Measurements from ENCODE around the gene NT5C. TPM values are rescaled to one million over a fixed set of nuclear protein-coding genes. Genes with fewer than 3 reads are reported as not detected.
"Not testable (repeated sequence)": the region's sequence is repeated elsewhere in the genome, so short reads cannot be mapped to it uniquely, and the experiment has no call there.

NT5C gene
- total RNA-seq, 1 experiment from 2014 or later, result 115 TPM

DNA sequence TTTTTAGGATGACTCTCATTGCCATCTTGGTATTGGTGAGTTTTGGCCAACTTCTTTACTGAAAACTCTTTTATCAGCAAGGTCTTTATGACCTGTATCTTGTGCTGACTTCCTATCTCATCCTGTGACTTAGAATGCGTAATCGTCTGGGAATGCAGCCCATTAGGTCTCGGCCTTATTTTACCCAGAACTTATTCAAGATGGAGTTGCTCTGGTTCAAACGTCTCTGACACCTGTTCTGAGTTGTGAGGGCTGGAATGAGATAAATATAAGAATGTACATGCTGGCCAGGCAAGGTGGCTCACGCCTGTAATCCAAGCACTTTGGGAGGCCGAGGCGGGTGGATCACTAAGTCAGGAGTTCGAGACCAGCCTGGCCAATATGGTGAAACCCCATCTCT lies 26.9 kb upstream of the NT5C start:
- BruUV-seq (replicated peaks); H4K20me1 ChIP-seq (ENCODE audit: insufficient read depth); H3K27me3 ChIP-seq (ENCODE audit: insufficient read depth, low read length); ATAC-seq; RAD21 ChIA-PET (ENCODE audit: low non-redundant PET in 1 of 2, low total read pairs in 2 of 2, uncharacterized antibody in 2 of 2, unreplicated experiment in 2 of 2); DNase-seq (ENCODE audit: low read depth, low spot score); H3K9me3 ChIP-seq (ENCODE audit: control insufficient read depth in 1 of 2, insufficient read depth in 1 of 2, low read depth in 1 of 2, low read length in 2 of 2); H3K27ac ChIP-seq (ENCODE audit: low read depth, low read length); H3K9me2 ChIP-seq (ENCODE audit: insufficient read depth); H2AFZ ChIP-seq (ENCODE audit: low read depth, low read length, poor library complexity, severe bottlenecking); intact Hi-C loops (cut with micrococcal nuclease); H3K36me3 ChIP-seq (ENCODE audit: control insufficient read depth in 1 of 2, insufficient read depth in 2 of 2, low read length in 2 of 2); H3K79me2 ChIP-seq (ENCODE audit: insufficient read depth, low read length); H3K4me3 ChIP-seq (replicated peaks in 1 of 2; ENCODE audit: low read depth in 1 of 2, low read length in 2 of 2): not testable (repeated sequence)
- 0 out of 2 replicates have a peak, but pooled peaks have one; percentile 10 for TF ChIP-seq FOSL1 (IDR thresholded peaks at IDR 0.05; ENCODE audit: low read depth)
- ChIA-PET POLR2A (interaction anchor here (1.3 to 1.6 kb wide), 2 partner anchors 13 to 34 kb away, joined by 3 to 6 read pairs; no protein-coding TSS in a partner anchor), CTCF (interaction anchor here (1.0 to 2.0 kb wide), 3 partner anchors 14 to 45 kb away, joined by 3 to 17 read pairs (median 5); no protein-coding TSS in a partner anchor)
- H3K4me1 ChIP-seq (ENCODE audit: control insufficient read depth in 1 of 2, insufficient read depth in 2 of 2, low read length in 2 of 2), result peaks cover 46 to 57% of the 10 kb centered on the region in 2 experiments
- H3K9ac ChIP-seq (ENCODE audit: low read length), result peak overlapping the region; percentile 39
- H3K4me2 ChIP-seq (ENCODE audit: low read length), result peak overlapping the region; percentile 60

DNA sequence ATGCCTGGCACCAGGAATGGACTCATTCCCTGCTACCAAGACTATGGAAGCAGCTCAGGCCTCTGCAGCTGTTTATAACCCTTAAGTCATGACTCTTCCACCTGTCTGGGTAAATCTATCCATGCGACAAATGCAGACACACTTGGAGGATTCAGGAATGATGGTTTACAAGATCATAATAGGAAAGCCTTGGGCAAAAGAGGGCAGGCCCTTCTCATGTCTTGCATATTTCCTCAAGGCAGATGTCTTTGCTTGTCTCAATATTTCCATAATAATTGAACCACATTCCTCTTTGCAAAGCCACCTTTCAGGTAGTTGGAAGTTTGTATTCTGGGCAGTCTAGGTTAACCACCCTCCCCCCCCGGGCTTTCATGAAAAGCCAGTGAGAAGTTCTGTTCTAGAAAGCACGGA lies 23.7 kb upstream of the NT5C start:
- DNase-seq (ENCODE audit: low read depth, low spot score), result no peak
- Histone ChIP-seq H3K4me2 (ENCODE audit: low read length) (peak overlapping the region; percentile 90), H4K20me1 (ENCODE audit: insufficient read depth) (peaks cover 14% of the 10 kb centered on the region; the same call in 1 of the 2 replicates), H3K4me3 (replicated peaks in 1 of 2; ENCODE audit: low read depth in 1 of 2, low read length in 2 of 2) (peak overlapping the region; percentile 2 to 38), H3K9me2 (ENCODE audit: insufficient read depth) (no peaks in the 10 kb centered on the region), H3K9ac (ENCODE audit: low read length) (peak overlapping the region; percentile 38), H3K79me2 (ENCODE audit: insufficient read depth, low read length) (peaks cover 41% of the 10 kb centered on the region), H3K27ac (ENCODE audit: low read depth, low read length) (peak overlapping the region; percentile 68), H3K4me1 (ENCODE audit: control insufficient read depth in 1 of 2, insufficient read depth in 2 of 2, low read length in 2 of 2) (peaks cover 65 to 72% of the 10 kb centered on the region in 2 experiments), H3K36me3 (ENCODE audit: control insufficient read depth in 1 of 2, insufficient read depth in 2 of 2, low read length in 2 of 2) (peaks cover 3 to 9% of the 10 kb centered on the region in 2 experiments; a peak in 2 of 4 replicates), H2AFZ (ENCODE audit: low read depth, low read length, poor library complexity, severe bottlenecking) (no peak overlapping the region), H3K9me3 (ENCODE audit: control insufficient read depth in 1 of 2, insufficient read depth in 1 of 2, low read depth in 1 of 2, low read length in 2 of 2) (no peaks in the 10 kb centered on the region), H3K27me3 (ENCODE audit: insufficient read depth, low read length) (no peaks in the 10 kb centered on the region)
- intact Hi-C loops (cut with micrococcal nuclease), result no loop called here
- TF ChIP-seq, protein P1, sequence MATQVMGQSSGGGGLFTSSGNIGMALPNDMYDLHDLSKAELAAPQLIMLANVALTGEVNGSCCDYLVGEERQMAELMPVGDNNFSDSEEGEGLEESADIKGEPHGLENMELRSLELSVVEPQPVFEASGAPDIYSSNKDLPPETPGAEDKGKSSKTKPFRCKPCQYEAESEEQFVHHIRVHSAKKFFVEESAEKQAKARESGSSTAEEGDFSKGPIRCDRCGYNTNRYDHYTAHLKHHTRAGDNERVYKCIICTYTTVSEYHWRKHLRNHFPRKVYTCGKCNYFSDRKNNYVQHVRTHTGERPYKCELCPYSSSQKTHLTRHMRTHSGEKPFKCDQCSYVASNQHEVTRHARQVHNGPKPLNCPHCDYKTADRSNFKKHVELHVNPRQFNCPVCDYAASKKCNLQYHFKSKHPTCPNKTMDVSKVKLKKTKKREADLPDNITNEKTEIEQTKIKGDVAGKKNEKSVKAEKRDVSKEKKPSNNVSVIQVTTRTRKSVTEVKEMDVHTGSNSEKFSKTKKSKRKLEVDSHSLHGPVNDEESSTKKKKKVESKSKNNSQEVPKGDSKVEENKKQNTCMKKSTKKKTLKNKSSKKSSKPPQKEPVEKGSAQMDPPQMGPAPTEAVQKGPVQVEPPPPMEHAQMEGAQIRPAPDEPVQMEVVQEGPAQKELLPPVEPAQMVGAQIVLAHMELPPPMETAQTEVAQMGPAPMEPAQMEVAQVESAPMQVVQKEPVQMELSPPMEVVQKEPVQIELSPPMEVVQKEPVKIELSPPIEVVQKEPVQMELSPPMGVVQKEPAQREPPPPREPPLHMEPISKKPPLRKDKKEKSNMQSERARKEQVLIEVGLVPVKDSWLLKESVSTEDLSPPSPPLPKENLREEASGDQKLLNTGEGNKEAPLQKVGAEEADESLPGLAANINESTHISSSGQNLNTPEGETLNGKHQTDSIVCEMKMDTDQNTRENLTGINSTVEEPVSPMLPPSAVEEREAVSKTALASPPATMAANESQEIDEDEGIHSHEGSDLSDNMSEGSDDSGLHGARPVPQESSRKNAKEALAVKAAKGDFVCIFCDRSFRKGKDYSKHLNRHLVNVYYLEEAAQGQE (IDR thresholded peaks at IDR 0.05; ENCODE audit: low read depth), result no peak
- TF ChIP-seq POLR2A (IDR thresholded peaks at IDR 0.05; ENCODE audit: borderline replicate concordance, extremely low read depth, insufficient read depth, insufficient read length) (no peak), SIN3A (IDR thresholded peaks at IDR 0.05; ENCODE audit: low read depth) (no peak), CBX3 (IDR thresholded peaks at IDR 0.05; ENCODE audit: low read depth) (no peak)
- ATAC-seq, result no peak
- ChIA-PET CTCF (interaction anchor here (1.0 to 2.6 kb wide), 3 partner anchors 17 to 85 kb away, joined by 4 to 10 read pairs (median 7); no protein-coding TSS in a partner anchor), RAD21 (ENCODE audit: low non-redundant PET in 1 of 2, low total read pairs in 2 of 2, uncharacterized antibody in 2 of 2, unreplicated experiment in 2 of 2) (no interaction called here), POLR2A (interaction anchor here (0.6 to 3.0 kb wide), 23 partner anchors 8 to 1883 kb away, joined by 3 to 23 read pairs (median 5); partner anchors contain the start of genes FDXR, NT5C, NUP85 and TMEM94)
- no TSS peak for BruUV-seq (replicated peaks)

All from HCT116 (cell line).